ENCODE measurements around the gene PRR14L.
"Not testable (repeated sequence)": the region's sequence is repeated elsewhere in the genome, so short reads cannot be mapped to it uniquely, and the experiment has no call there.

PRR14L gene

DNA sequence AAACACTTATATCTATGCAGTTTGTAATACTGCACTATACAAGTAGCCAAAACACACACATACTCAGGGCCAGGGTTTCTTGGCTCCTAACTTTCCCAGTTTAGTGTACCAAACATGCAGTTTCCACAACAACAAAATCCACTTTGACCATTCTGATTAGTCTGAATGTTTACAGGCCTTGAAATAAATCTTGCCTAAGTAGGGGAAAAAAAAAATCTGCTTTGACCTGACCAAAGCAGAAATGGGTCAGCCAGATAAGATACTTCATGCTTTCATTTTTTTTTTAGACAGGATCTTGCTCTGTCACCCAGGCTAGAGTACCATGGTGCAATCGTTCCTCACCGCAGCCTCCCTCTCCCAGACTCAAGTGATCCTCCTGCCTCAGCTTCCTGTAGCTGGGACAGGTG lies 10.1 kb downstream of the PRR14L start:
- DNase-seq: no peak

DNA sequence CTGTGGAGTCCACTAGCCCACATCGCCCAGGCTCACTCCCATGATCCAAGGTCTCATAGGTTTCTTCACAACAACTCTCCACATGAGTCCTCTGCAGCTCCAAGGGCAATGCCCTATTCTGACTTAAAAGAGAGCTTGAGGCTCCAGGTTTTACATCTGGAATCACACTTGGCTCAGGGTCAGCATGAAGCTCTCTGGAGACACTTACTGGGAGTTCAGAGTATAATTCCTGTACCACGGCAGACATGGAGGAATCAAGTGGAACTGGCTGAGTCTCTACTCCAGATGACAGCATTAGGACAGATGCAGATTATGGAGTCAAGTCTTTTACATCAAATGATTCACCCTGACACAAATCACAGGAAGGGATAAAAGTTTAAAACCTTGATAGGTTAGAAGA lies 11.4 kb downstream of the PRR14L start:
- DNase-seq: no peak

DNA sequence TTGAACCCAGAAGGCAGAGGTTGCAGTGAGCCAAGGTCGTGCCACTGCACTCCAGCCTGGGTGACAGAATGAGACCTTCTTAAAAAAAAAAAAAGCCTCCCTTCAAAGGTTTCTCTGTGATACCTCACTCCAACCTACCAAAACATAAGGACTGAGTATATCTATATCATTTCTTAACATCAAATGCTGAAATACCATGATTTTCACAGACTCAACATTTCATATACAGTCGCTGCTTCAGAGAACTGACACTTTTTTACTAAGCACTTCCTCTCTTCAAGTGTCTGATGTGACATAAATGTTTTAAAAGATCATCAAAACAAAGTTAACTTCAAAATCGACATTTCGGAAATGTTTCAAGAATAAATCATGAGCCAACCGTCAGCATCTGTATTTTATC lies 12.0 kb downstream of the PRR14L start:
- no peak for DNase-seq

GRCh38 chr22:31736458-31736857 lies 13.5 kb downstream of the PRR14L start:
- DNase-seq: no peak

DNA sequence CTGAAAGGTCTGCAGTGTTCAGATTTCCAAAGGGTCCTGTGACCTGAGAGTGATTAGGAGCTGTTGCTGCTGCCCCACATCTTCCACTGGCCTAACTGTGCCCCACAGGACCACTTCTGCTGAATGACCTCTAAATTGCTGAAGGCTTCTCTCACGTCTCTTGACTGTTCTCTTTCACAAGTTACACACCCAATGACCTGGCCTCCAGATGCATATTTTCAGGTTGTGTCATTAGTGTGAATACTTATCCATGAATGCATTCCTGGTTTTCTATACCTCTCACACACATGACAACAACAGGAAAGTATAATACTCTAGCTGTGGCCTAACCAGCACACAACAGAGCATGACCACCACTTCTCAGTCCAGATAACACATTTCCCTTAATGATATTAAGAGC lies 15.4 kb downstream of the PRR14L start:
- no peak for DNase-seq

- no peak for DNase-seq
Observed at GRCh38 chr22:31733580-31734079, 16.3 kb downstream of the PRR14L start.

DNA sequence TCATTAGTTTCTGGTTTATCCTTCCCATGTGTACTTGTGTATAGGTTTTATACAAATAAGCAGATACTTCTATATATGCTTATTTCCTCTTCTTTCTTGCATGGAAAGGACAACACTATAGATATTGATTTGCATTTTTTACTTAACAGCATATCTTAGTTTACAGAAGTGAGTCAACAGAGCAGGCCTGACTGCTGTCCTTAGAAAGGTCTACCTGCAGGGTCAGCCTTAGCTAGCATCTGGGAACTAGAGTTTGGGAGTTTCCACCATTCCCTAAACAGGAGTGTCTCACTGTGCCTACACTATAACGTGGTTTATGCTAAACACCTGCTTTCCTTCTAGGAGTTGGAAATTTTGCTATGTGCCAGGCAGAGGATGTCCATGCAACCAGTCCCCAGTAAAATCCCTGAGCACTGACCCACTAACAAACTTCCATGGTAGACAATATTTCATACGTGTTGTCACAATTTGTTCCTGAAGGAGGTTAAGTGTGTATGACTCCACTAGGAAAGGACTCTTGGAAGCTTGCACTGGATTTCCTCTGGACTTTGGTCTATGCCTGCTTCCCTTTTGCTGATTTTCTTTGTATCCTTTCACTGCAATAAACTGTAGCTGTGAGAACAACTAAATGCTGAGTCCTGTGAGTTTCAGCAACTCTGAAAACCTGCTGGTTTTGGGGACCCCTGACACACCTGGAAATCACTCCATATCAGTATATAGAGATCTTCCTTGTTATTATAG lies 17.7 kb downstream of the PRR14L start:
- DNase-seq: no peak

DNA sequence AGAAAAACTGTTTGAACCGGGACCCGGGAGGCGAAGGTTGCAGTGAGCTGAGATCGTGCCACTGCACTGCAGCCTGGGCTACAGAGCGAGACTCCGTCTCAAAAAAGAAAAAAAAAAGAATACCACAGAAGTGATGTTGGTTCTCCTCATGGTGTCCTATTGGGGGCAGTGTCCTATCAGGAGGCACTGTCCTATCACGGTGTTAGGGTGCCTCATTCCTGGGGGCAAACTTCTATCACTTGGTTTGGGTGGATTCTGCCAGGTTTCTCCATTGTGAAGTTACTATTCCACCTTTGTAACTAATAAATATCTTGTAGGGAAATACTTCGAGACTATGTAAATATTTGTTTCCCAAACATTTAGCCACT lies 19.6 kb downstream of the PRR14L start:
- DNase-seq: no peak

DNA sequence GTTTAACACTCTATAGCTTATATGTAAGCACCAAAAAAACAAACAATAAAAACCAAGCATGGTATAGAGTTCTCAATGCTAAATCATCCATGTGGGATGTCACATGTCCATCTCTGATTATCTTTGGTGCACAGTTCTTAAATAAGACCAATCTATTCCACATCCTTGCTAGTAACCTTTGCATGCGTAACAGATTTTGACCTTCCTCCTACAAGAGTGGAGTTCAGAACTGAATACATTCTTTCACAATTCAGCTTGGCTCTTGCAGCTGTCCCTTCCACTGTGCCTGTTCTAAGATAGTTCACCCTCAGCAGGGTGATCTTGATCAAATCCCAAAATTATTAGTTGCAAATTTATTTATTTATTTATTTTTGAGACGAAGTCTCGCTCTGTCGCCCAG lies 21.1 kb downstream of the PRR14L start:
- DNase-seq: no peak

- DNase-seq: no peak
Observed at GRCh38 chr22:31726692-31727091, 23.2 kb downstream of the PRR14L start.

DNA sequence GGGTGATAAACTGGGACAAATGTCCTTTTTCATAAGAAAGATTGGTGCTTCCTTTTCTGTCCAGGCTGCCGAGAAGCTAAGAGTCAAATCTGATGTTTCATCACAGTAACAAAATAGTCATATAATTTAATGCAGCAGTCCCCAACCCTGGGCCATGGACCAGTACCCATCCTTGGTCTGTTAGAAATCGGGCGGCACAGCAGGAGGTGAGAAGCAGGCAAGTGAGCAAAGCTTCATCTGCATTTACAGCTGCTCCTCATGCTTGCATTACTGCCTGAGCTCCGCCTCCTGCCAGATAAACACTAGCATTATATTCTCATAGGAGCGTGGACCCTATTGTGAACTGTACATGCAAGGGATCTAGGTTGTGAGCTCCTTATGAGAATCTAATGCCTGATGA lies 26.2 kb downstream of the PRR14L start:
- no peak for DNase-seq

DNA sequence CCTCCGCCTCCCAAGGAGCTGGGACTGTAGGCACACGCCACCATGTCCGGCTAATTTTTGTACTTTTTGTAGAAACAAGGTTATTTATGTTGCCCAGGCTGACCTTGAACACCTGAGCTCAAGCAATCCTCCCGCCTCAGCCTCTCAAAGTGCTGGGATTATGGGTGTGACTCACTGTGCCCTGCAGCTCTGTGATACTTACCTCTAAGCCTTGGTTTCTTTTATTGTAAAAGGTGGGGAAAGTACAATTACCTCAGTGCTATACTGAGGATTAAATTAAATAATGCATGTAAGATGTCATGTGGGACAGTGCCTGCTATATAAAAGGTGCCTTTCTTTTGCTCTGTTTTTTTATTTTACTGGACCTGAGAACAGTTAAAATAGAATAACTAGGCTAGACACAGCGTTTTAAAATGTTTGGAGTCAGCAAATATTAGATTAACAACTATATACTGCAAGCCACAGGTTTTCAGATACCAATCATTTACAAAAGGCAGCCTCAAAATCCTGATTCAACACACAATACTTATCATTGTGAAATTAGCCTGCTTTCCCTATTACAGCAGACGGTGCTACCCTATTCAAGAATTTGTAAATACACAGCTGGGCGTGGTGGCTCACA lies 30.0 kb downstream of the PRR14L start:
- no peak for DNase-seq

DNA sequence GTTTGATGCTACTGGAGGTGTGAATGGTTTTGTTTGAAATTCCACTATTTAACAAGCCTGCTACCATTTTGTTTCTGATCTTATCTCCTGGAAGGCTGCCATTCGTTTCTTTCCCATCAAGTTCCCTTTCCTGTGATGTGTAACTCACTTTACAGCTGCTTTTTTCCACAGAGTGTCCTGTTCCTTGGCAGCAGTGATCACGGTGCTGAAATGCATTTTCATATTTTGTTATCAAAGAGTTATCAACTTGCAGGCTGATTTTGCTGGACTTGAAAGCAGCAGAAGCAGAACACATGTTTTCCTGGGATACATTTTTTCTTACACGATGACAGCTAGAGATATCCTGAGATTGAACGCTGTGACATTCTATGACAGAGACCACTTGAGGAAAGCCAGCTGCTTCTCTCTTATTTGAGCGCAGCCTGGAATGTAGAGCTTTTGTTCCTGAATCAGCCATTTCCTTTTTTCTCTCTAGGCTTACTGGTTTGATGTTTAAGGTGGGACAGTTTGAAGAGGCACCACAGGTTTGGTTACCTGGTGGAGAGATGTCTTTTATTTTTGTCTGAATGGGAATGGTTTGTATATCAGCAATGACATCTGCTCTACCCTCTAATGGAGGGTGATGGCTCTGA lies 34.7 kb downstream of the PRR14L start:
- no peak for DNase-seq

DNA sequence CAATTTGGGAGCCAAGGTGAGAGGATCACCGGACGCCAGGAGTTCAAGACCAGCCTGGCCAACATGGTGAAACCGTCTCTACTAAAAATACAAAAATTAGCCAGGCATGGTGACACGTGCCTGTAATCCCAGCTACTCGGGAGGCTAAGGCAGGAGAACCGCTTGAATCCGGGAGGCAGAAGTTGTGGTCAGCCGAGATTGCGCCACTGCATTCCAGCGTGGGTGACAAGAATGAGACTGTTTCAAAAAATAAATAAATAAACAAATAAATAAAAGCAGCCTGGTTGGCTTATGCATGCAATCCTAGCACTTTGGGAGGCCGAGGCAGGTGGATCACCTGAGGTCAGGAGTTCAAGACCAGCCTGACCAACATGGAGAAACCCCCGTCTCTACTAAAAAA lies 38.7 kb downstream of the PRR14L start:
- DNase-seq: not testable (repeated sequence)

DNA sequence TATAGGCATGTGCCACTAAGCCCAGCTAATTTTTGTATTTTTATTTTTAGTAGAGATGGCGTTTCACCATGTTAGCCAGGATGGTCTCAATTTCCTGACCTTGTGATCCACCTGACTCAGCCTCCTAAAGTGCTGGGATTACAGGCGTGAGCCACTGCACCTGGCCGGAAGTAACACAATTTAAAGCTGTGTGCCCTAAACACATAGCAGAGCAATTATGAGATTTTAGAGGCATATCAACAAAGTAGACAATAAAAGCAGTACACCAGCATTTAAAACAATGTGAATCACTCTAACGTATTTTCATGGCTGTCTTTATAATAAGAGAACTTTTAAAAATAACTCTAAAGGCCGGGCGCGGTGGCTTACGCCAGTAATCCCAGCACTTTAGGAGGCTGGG lies 42.4 kb downstream of the PRR14L start:
- no peak for DNase-seq

- DNase-seq: no peak
Observed at GRCh38 chr22:31695423-31695822, 54.5 kb downstream of the PRR14L start.

DNA sequence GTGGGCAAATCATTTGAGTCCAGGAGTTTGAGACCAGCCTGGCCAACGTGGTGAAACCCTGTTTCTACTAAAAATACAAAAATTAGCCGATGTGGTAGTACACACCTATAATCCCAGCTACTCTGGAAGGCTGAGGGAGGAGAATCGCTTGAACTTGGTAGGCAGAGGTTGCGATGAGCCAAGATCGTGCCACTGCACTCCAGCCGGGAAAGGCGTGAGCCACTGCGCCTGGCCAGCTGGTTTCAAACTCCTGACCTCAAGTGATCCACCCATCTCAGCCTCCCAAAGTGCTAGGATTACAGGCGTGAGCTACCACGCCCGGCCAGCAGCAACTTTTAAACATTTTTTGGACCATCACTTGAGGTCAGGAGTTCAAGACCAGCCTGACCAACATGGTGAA lies 55.9 kb downstream of the PRR14L start:
- not testable (repeated sequence) for DNase-seq

GRCh38 chr22:31692186-31692886 lies 57.6 kb downstream of the PRR14L start:
- no peak for DNase-seq

GRCh38 chr22:31691408-31691807 lies 58.5 kb downstream of the PRR14L start:
- DNase-seq: no peak

DNA sequence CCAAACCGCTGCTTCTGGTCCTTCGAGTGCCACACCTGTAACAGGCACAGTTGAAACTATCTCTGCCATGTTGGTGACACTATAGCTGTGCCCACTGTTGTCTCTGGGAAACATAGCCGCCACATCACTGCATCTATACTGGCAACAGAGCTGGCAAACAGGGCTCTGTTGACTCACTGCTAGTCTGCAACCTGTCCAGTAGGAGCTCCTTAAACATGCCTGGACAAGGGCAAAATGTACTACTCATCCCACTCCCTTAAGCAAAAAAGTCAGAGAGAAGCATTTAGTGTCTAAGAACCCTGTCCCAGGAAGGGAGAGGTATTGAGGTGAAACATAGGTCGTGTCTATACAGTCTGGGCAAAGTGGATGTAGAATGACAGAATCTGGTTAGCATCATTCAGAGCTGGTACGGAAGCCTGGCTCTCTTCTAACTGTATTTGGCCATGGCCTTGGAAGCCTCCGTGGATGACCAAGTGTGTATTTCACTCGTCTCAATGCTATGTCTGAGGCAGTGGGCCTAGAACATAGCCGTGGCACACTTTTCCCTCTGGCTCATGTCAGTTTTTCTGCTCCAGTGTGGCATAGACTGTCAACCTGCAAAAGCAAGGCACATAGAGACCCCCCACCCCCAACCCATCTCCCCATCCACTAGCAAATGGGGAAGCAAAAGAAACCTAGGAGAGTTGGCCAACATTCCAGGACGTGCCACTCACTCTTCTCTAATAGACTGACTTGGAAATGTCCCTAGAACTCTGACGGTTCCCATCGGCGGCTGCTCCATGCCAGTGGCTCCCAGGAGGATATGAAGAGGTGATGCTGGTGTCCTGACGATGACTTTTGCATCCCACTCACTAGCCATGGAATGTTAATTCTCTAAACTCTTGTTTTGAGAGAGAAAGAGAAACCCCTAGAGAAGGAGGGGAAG lies 66.5 kb downstream of the PRR14L start:
- no peak for DNase-seq

DNA sequence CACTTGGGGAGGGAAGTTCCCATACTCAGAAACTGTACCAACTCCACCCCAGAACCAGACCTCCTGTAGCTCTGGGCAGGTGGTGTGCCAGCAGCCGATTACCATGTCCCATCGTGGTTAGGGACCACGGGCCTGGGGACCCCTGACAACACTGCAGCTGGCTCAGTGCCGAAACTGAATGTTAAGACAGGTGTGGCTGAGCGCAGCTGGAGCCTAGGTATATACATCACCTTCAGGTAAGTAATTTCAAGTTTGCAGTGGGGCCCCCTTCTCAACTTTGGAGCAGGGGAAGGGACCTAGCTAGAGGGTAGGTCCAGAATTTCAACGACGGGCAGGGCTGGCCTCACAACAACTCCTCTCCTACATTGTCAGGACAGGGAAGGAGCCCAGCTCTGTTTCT lies 67.2 kb downstream of the PRR14L start:
- no peak for DNase-seq

Data from activated gamma-delta T cell treated with Interleukin-2 at 50 U/mL for 16 hours (primary cell).